ENCODE results near the gene SPHK1.

DNA sequence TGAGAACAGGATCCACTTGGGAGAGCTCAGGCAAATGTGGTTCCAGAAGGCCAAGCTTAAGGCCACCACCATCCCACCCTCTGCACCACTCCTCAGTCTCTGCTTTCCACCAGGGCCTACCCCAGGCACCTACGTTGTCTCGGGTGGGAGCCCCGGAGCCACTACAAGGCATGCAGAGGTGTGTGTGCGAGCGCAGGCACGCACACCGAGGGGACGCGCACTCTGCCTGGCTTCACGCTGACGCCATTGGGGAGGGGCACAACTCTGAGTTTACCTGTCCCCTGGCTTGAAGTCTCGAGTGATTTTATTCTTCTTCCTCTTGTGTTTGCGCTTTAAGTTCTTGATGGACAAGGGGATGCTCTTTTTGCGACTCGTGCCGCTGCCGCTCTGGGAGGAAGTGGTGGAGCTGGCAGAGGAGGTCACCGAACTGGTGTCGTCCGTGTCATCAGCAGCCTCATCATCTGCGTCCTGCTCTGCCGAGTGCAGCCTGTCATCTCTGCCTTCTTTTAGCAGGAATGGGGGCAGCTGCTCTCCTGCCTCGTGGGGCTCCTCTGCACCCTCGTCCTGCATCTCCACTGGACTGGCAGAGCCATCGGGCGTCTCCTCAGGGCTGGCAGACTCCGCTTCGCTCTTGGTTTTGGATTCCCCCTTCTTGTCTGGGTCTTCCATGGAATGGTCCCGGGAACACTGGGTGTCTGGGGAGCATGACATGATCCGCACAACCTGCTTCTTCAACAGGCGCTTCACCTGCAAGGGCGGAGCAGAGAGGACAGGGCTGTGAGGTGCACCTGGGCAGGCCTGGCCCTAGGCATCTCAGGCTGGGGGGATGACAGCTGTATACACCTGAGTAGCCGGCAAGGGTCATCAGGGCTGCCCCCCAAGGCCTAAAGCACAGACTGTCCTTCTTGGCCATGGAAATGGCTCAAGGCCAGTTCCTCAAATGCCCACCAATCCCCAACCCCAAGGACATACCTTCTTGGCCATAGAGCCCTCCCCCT, 15.1 kb downstream of the SPHK1 start:
- TF ChIP-seq, protein P1, sequence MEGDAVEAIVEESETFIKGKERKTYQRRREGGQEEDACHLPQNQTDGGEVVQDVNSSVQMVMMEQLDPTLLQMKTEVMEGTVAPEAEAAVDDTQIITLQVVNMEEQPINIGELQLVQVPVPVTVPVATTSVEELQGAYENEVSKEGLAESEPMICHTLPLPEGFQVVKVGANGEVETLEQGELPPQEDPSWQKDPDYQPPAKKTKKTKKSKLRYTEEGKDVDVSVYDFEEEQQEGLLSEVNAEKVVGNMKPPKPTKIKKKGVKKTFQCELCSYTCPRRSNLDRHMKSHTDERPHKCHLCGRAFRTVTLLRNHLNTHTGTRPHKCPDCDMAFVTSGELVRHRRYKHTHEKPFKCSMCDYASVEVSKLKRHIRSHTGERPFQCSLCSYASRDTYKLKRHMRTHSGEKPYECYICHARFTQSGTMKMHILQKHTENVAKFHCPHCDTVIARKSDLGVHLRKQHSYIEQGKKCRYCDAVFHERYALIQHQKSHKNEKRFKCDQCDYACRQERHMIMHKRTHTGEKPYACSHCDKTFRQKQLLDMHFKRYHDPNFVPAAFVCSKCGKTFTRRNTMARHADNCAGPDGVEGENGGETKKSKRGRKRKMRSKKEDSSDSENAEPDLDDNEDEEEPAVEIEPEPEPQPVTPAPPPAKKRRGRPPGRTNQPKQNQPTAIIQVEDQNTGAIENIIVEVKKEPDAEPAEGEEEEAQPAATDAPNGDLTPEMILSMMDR (IDR thresholded peaks at IDR 0.05; ENCODE audit: low read depth, low read length), result no peak
- TF ChIP-seq EZH2phosphoT487 (IDR thresholded peaks at IDR 0.05; ENCODE audit: low read depth), result no peak

All from OCI-LY3 (cell line).